GM23338 (cell line): ENCODE results near the gene MYH14. TPM values are rescaled to one million over a fixed set of nuclear protein-coding genes. Genes with fewer than 3 reads are reported as not detected.

ENCODE experiments used
- ATAC-seq: fragments of 200-7000 bp; cut with Tn5 transposase; 3 replicates; pipeline ENCODE4 v1.9.1; 2020
- DNase-seq: peaks from one replicate; pipeline ENCODE4 v3.0.0-alpha.2; 2015; ENCODE audit warnings: low spot score
- H2AFZ ChIP-seq: fragments of 200-600 bp; sonication (generic); 2 replicates; pipeline ENCODE4 v1.8.0; 2016; ENCODE audit warnings: antibody characterized with exemption, mild to moderate bottlenecking, moderate library complexity
- H3F3A ChIP-seq: fragments of 200-600 bp; sonication (generic); replicated peaks from 2 replicates; pipeline ENCODE4 v1.8.0; 2017; ENCODE audit warnings: antibody characterized with exemption, mixed run types, low read depth
- H3K27ac ChIP-seq: fragments of 200-600 bp; sonication (generic); 2 replicates; pipeline ENCODE4 v1.6.1; 2016; ENCODE audit warnings: low read depth
- H3K27me3 ChIP-seq: fragments of 200-600 bp; sonication (generic); 2 replicates; pipeline ENCODE4 v1.8.0; 2016; ENCODE audit warnings: mild to moderate bottlenecking, mixed run types, moderate library complexity; ENCODE audit not compliant: insufficient read depth
- H3K36me3 ChIP-seq: fragments of 200-600 bp; sonication (generic); 2 replicates; pipeline ENCODE4 v1.8.0; 2016; ENCODE audit warnings: mild to moderate bottlenecking; ENCODE audit not compliant: insufficient read depth
- H3K4me1 ChIP-seq: fragments of 200-600 bp; sonication (generic); 2 replicates; pipeline ENCODE4 v1.8.0; 2016; ENCODE audit warnings: mild to moderate bottlenecking, moderate library complexity; ENCODE audit not compliant: insufficient read depth
- H3K4me2 ChIP-seq: fragments of 200-600 bp; sonication (generic); 2 replicates; pipeline ENCODE4 v1.7.1; 2017; ENCODE audit warnings: mixed run types
- H3K4me3 ChIP-seq: fragments of 200-600 bp; sonication (generic); 2 replicates; pipeline ENCODE4 v1.6.1; 2016; ENCODE audit warnings: mixed run types
- H3K79me2 ChIP-seq: fragments of 200-600 bp; sonication (generic); replicated peaks from 2 replicates; pipeline ENCODE4 v1.8.0; 2017; ENCODE audit warnings: mild to moderate bottlenecking; ENCODE audit not compliant: insufficient read depth
- H3K9me2 ChIP-seq: fragments of 200-600 bp; sonication (generic); 2 replicates; pipeline ENCODE4 v1.8.0; 2017; ENCODE audit not compliant: insufficient read depth
- H4K20me1 ChIP-seq: fragments of 200-600 bp; sonication (generic); replicated peaks from 2 replicates; pipeline ENCODE4 v1.8.0; 2017; ENCODE audit warnings: mild to moderate bottlenecking; ENCODE audit not compliant: insufficient read depth
- H3K27ac Mint-ChIP-seq: 2 replicates; pipeline ENCODE4 v1.8.0; 2020; ENCODE audit warnings: inconsistent platforms, mild to moderate bottlenecking, moderate library complexity, mixed read lengths
- H3K27me3 Mint-ChIP-seq: 3 replicates; pipeline ENCODE4 v1.8.0; 2022; ENCODE audit warnings: low read depth, mild to moderate bottlenecking, moderate library complexity, mixed read lengths, inconsistent platforms; ENCODE audit not compliant: insufficient read depth, poor library complexity
- H3K36me3 Mint-ChIP-seq: 3 replicates; pipeline ENCODE4 v1.8.0; 2021; ENCODE audit warnings: low read depth, mild to moderate bottlenecking, inconsistent platforms, moderate library complexity, mixed read lengths
- H3K4me1 Mint-ChIP-seq: 3 replicates; pipeline ENCODE4 v1.8.0; 2020; ENCODE audit warnings: mild to moderate bottlenecking, inconsistent platforms, mixed read lengths
- H3K4me3 Mint-ChIP-seq: 3 replicates; pipeline ENCODE4 v1.8.0; 2021; ENCODE audit warnings: moderate library complexity, mild to moderate bottlenecking, inconsistent platforms, mixed read lengths
- H3K9me3 Mint-ChIP-seq: 3 replicates; pipeline ENCODE4 v1.8.0; 2020; ENCODE audit warnings: moderate library complexity, mild to moderate bottlenecking, inconsistent platforms, mixed read lengths
- CREB1 ChIP-seq: fragments of 250-450 bp; sonication (Bioruptor Pico); IDR thresholded peaks from 2 replicates; pipeline ENCODE4 v1.5.0; 2020; ENCODE audit warnings: low read depth, mild to moderate bottlenecking, moderate library complexity
- EZH2 ChIP-seq: fragments of 200-600 bp; sonication (generic); IDR thresholded peaks from one replicate; pipeline ENCODE4 v1.8.0; 2017; ENCODE audit warnings: antibody characterized with exemption, mild to moderate bottlenecking, low read depth; ENCODE audit not compliant: unreplicated experiment
- JUNB ChIP-seq: IDR thresholded peaks from one replicate; pipeline ENCODE4 v1.6.1; 2016; ENCODE audit warnings: antibody characterized with exemption; ENCODE audit not compliant: unreplicated experiment
- POLR2AphosphoS5 ChIP-seq: IDR thresholded peaks from 2 replicates; pipeline ENCODE4 v1.6.1; 2016; ENCODE audit warnings: antibody characterized with exemption, low read depth
- polyA plus RNA-seq: library from polyadenylated mRNA; unstranded; fragments of >200 nt; fragmentation: Nextera tagmentation; extraction: Ambion mirVana; gene quantifications from 2 replicates; pipeline ENCODE4 v1.2.1, GENCODE V29; 2016
- total RNA-seq: library from RNA; depleted of rRNA; stranded (reverse); fragments of >200 nt; shearing (Covaris generic); gene quantifications from 2 replicates; pipeline ENCODE4 v1.2.3, GENCODE V29; 2014
- TF ChIP-seq, protein P1 (sequence below): IDR thresholded peaks from 2 replicates; pipeline ENCODE4 v1.6.1; 2016; ENCODE audit warnings: antibody characterized with exemption
- TF ChIP-seq, protein P2 (sequence below): fragments of 250-450 bp; sonication (Bioruptor Pico); IDR thresholded peaks from 2 replicates; pipeline ENCODE4 v1.5.0; 2020; ENCODE audit warnings: mild to moderate bottlenecking, moderate library complexity
- TF ChIP-seq, protein P3 (sequence below), 2 experiments: fragments of 200-600 bp in 1 of 2; sonication (generic) in 1 of 2; conservative IDR thresholded peaks; 2 replicates each; pipeline versions ENCODE4 v1.5.1 to v1.6.1; 2016 to 2017; ENCODE audit warnings: antibody characterized with exemption in 2 of 2, low read depth in 2 of 2, mild to moderate bottlenecking in 2 of 2, moderate library complexity in 1 of 2

The MYH14 gene
- total and polyA plus RNA-seq, 2 experiments from 2014 or later: 25.5 to 27.5 TPM

DNA sequence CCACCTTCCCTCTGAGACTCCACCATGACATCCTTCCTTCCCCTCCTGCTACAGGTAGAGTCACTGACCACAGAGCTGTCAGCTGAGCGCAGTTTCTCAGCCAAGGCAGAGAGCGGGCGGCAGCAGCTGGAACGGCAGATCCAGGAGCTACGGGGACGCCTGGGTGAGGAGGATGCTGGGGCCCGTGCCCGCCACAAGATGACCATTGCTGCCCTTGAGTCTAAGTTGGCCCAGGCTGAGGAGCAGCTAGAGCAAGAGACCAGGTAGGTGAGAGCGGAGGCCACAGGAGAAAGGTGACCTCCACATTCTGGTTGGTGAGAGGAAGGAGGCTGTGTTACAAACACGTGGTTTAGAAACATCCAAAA lies 98.2 kb downstream of the MYH14 start:
- H3K36me3 ChIP-seq: no peaks in the 10 kb centered on the region; the same call in 1 of the 2 replicates
- no peaks in the 10 kb centered on the region for H3K4me1 ChIP-seq
- no peak for DNase-seq
- H3K27ac ChIP-seq: no peak overlapping the region
- H3K27me3 Mint-ChIP-seq: peaks cover 7% of the 10 kb centered on the region
- no peak for ATAC-seq
- H3K36me3 Mint-ChIP-seq: peaks cover 34% of the 10 kb centered on the region
- no peak overlapping the region for H2AFZ ChIP-seq
- no peaks in the 10 kb centered on the region; the same call in 1 of the 2 replicates for H4K20me1 ChIP-seq
- H3K4me3 Mint-ChIP-seq: no peak overlapping the region
- peaks cover 99% of the 10 kb centered on the region for H3K9me3 Mint-ChIP-seq
- no peaks in the 10 kb centered on the region for H3K4me1 Mint-ChIP-seq
- H3K79me2 ChIP-seq: no peaks in the 10 kb centered on the region
- H3F3A ChIP-seq: 0 out of 2 replicates have a peak, but pooled peaks cover 3% of the 10 kb centered on the region
- TF ChIP-seq EZH2 (no peak), POLR2AphosphoS5 (no peak), CREB1 (no peak)
- TF ChIP-seq, protein P1, sequence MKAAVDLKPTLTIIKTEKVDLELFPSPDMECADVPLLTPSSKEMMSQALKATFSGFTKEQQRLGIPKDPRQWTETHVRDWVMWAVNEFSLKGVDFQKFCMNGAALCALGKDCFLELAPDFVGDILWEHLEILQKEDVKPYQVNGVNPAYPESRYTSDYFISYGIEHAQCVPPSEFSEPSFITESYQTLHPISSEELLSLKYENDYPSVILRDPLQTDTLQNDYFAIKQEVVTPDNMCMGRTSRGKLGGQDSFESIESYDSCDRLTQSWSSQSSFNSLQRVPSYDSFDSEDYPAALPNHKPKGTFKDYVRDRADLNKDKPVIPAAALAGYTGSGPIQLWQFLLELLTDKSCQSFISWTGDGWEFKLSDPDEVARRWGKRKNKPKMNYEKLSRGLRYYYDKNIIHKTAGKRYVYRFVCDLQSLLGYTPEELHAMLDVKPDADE: no peak
- TF ChIP-seq, protein P2, sequence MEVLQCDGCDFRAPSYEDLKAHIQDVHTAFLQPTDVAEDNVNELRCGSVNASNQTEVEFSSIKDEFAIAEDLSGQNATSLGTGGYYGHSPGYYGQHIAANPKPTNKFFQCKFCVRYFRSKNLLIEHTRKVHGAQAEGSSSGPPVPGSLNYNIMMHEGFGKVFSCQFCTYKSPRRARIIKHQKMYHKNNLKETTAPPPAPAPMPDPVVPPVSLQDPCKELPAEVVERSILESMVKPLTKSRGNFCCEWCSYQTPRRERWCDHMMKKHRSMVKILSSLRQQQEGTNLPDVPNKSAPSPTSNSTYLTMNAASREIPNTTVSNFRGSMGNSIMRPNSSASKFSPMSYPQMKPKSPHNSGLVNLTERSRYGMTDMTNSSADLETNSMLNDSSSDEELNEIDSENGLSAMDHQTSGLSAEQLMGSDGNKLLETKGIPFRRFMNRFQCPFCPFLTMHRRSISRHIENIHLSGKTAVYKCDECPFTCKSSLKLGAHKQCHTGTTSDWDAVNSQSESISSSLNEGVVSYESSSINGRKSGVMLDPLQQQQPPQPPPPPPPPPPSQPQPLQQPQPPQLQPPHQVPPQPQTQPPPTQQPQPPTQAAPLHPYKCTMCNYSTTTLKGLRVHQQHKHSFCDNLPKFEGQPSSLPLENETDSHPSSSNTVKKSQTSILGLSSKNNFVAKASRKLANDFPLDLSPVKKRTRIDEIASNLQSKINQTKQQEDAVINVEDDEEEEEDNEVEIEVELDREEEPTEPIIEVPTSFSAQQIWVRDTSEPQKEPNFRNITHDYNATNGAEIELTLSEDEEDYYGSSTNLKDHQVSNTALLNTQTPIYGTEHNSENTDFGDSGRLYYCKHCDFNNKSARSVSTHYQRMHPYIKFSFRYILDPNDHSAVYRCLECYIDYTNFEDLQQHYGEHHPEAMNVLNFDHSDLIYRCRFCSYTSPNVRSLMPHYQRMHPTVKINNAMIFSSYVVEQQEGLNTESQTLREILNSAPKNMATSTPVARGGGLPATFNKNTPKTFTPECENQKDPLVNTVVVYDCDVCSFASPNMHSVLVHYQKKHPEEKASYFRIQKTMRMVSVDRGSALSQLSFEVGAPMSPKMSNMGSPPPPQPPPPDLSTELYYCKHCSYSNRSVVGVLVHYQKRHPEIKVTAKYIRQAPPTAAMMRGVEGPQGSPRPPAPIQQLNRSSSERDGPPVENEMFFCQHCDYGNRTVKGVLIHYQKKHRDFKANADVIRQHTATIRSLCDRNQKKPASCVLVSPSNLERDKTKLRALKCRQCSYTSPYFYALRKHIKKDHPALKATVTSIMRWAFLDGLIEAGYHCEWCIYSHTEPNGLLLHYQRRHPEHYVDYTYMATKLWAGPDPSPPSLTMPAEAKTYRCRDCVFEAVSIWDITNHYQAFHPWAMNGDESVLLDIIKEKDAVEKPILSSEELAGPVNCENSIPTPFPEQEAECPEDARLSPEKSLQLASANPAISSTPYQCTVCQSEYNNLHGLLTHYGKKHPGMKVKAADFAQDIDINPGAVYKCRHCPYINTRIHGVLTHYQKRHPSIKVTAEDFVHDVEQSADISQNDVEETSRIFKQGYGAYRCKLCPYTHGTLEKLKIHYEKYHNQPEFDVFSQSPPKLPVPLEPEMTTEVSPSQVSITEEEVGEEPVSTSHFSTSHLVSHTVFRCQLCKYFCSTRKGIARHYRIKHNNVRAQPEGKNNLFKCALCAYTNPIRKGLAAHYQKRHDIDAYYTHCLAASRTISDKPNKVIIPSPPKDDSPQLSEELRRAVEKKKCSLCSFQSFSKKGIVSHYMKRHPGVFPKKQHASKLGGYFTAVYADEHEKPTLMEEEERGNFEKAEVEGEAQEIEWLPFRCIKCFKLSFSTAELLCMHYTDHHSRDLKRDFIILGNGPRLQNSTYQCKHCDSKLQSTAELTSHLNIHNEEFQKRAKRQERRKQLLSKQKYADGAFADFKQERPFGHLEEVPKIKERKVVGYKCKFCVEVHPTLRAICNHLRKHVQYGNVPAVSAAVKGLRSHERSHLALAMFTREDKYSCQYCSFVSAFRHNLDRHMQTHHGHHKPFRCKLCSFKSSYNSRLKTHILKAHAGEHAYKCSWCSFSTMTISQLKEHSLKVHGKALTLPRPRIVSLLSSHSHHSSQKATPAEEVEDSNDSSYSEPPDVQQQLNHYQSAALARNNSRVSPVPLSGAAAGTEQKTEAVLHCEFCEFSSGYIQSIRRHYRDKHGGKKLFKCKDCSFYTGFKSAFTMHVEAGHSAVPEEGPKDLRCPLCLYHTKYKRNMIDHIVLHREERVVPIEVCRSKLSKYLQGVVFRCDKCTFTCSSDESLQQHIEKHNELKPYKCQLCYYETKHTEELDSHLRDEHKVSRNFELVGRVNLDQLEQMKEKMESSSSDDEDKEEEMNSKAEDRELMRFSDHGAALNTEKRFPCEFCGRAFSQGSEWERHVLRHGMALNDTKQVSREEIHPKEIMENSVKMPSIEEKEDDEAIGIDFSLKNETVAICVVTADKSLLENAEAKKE: no peak
- H3K27me3 ChIP-seq: peaks cover 3% of the 10 kb centered on the region; the same call in 1 of the 2 replicates
- no peak overlapping the region for H3K4me3 ChIP-seq
- H3K4me2 ChIP-seq: no peak overlapping the region
- no peaks in the 10 kb centered on the region for H3K9me2 ChIP-seq
- no peak overlapping the region for H3K27ac Mint-ChIP-seq

DNA sequence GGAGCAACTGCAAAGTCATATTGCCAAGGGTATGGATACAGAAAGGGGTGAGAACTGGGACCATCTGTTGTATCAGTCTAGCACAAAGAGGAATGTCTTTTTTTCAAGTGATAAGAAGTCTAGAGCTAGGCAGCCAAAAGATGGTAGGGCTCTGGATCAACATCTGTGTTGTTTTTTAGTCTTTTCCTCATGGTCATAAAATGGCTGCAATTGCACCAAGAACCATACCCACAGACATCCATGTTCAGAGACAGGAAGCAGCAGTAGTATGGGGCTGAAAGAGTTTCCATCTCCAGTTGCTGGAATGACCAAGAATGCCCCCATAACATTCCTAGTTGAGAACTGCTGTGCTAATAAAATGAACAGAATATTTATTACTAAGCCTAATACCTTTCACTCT lies 100.1 kb downstream of the MYH14 start:
- Histone ChIP-seq H3K9me2 (no peaks in the 10 kb centered on the region), H3K27me3 (peaks cover 17% of the 10 kb centered on the region; the same call in 1 of the 2 replicates), H3K79me2 (no peaks in the 10 kb centered on the region), H3K27ac (no peak overlapping the region), H3K4me3 (no peak overlapping the region), H3K36me3 (peaks cover 6% of the 10 kb centered on the region; the same call in 1 of the 2 replicates), H4K20me1 (no peaks in the 10 kb centered on the region; the same call in 1 of the 2 replicates), H3K4me2 (no peak overlapping the region), H3F3A (0 out of 2 replicates have a peak, but pooled peaks cover 3% of the 10 kb centered on the region), H3K4me1 (no peaks in the 10 kb centered on the region), H2AFZ (no peak overlapping the region)
- no peak for DNase-seq
- Mint-ChIP-seq H3K4me3 (no peak overlapping the region), H3K36me3 (peaks cover 42% of the 10 kb centered on the region), H3K4me1 (no peaks in the 10 kb centered on the region), H3K27ac (no peak overlapping the region), H3K9me3 (peaks cover 99% of the 10 kb centered on the region), H3K27me3 (peaks cover 8% of the 10 kb centered on the region)
- no peak for ATAC-seq
- TF ChIP-seq JUNB: no peak
- TF ChIP-seq, protein P3, sequence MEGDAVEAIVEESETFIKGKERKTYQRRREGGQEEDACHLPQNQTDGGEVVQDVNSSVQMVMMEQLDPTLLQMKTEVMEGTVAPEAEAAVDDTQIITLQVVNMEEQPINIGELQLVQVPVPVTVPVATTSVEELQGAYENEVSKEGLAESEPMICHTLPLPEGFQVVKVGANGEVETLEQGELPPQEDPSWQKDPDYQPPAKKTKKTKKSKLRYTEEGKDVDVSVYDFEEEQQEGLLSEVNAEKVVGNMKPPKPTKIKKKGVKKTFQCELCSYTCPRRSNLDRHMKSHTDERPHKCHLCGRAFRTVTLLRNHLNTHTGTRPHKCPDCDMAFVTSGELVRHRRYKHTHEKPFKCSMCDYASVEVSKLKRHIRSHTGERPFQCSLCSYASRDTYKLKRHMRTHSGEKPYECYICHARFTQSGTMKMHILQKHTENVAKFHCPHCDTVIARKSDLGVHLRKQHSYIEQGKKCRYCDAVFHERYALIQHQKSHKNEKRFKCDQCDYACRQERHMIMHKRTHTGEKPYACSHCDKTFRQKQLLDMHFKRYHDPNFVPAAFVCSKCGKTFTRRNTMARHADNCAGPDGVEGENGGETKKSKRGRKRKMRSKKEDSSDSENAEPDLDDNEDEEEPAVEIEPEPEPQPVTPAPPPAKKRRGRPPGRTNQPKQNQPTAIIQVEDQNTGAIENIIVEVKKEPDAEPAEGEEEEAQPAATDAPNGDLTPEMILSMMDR (conservative IDR thresholded peaks at IDR 0.05; ENCODE audit: low read depth in 2 of 2): no peak
- no peak for TF ChIP-seq CREB1
